Measurements from ENCODE around the gene COL4A5. TPM values are rescaled to one million over a fixed set of nuclear protein-coding genes. Genes with fewer than 3 reads are reported as not detected.

COL4A5 gene
- total and polyA plus RNA-seq, 2 of the 8 experiments (the other 6 are each of a cell fraction or from before 2014, with no cell fraction given) = 24.9 to 30.2 TPM

DNA sequence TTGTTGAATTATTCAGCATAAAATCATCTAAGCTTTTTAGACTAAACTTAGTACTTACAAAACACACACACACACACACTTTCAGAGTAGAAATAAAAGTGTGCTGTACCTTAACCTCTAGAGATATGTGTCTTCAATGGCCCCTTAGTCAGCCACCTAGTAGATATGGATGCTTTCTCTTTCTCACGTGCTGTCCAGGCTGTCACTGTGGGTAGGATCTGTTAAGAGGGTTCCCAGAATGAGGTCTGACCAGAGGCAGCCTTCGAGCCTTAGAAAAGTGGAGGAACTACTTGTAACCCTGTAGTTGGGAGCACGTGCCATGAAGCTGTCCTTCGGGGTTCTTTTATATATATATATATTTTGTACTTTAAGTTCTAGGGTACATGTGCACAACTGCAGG is 117.9 kb downstream of the COL4A5 start (continued):
- TF ChIP-seq HDAC2 (IDR thresholded peaks at IDR 0.05; ENCODE audit: borderline replicate concordance in 1 of 2, low read depth in 2 of 2, low read length in 2 of 2) (no peak), KDM4A (IDR thresholded peaks at IDR 0.05; ENCODE audit: low read depth, low read length, severe bottlenecking) (no peak)

All from H1 (cell line).